MV-4-11 (cell line): Measurements from ENCODE around the gene DACH1.
"Not testable (repeated sequence)": the region's sequence is repeated elsewhere in the genome, so short reads cannot be mapped to it uniquely, and the experiment has no call there.

ENCODE experiments used
- DNase-seq: peaks from one replicate; lab custom pipeline; 2025; lab: John Stamatoyannopoulos, UW

The DACH1 gene

DNA sequence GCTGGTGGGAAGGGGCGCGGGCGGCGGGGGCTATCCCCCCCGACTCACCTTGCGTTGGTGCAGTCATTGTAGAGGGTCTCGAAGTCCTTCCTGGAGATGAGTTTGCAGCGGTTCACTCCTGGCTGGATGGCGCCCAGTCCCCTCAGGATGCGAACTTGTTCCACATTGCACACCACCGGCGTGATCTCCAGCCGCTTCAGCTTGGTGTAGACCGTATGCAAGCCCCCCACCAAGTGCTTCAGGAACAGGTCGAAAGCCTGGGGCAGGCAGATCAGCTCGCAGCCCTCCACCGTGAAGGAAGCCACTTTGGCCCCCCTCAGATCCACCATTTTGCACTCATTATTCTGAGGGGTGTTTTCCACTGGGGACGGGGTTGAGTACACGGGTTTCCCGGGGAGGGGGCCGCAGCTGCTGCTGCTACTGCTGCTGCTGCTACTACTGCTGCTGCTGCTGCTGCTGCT is 1.1 kb downstream of the DACH1 start:
- DNase-seq = no peak

DNA sequence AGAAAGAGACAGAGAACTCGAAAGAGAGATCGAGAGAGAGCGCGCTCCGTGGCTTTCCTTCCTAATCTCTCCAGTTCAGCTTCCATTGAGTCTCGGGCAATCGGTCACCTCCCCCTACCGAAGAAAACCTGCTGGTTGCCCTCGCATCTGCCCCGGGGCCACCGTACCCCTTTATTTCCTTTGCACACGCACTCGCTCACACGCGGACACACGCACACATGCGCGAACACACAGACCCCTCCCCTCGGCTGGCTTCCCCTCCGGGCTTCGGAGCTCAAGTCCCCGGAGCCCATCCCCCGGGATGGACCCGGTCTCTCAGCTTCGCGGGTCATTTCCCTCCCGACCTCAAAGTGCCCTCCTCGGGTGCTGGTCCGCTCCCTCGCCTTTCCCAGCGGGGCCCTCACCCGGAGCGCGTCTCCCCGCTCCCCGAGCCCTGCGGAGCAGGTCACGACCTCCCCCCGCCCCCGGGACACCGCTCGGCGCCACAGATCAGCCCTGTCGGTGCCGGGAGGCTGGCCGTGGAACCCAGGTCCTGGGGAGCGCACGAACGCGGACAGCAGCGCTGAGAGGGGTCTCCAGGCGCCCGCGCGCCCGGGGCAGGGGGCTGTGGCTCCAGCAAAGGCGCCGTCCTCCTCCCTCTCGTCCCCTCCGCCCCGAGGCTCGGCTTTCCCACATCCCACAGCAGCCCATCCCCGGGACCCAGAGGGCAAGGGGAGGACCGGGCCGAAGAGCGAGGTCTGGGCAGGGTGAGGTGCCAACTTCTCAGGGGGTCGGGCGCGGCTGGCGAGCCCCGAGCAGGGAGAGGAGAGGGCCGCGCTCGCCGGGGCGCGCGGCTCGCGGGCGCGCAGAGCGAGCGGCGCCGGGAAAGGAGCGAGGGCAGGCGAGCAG is 1.8 kb downstream of the DACH1 start:
- no peak for DNase-seq

DNA sequence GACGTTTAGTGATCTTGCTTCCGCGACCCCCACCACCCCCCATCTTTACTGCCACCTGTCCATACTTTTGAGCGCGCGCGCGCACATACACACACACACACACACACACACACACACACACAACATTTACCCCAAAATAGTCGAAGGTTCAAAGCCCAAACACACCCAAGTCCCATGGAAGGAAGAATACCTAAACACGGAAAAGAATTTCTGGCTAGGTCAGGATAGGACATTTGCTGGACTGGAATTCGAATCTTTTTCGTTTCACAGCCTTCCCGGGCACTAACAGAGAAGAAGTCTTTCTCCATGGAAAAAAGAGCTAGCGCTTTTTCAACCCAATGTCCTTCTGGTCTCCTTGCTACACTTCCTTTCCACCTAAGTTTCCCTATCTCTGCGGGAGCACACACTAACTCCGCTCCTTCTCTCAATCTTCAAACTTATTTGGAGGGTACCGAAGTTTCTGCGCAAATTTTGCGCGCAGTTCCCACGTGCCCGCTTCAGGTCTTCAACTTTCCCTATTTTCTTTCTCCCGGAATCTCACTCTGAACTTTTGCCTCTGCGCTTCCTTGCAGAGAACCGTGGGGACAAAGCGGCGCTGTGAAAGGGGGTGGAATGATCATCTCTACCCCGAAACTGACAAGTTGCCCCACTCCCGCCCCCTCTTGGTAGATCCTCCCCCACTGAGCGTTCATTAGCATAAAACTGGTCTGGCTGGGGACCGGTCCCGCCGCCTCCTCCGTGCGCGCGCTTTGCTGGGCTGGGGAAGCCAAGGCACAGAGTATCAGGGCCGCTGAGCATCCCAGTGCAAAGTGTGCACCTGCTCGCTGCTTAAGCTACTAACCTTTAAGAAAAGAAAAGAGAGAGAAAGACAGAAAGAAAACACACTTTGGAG is 2.7 kb downstream of the DACH1 start:
- DNase-seq = no peak

DNA sequence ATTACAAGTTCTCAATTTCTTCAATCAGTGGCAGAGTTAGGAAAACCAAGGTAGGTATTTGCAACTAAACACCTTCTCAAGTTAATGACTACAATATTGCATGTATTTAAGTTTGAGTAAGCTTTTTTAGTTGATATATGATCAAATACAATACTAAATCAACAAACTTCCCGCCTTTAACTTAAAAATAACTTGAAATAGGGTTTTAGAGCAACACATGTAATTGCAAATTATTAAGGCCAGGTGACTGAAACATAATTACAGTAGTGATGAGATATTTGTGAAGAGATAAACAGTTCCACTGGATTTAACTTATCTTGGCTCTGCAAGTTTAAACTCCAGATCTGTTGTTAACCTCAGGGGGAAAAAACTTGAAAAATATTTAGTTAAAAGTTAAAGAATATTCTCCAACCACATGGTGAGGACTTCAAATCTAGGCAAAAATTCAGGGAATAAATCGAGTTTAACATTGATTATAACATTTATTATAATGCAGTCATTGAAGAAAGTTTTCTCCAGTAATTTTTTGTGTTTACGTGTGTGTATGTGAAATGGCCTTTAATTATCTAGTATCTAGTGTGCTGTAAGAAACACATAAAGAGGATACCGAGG is 3.6 kb downstream of the DACH1 start:
- no peak for DNase-seq

DNA sequence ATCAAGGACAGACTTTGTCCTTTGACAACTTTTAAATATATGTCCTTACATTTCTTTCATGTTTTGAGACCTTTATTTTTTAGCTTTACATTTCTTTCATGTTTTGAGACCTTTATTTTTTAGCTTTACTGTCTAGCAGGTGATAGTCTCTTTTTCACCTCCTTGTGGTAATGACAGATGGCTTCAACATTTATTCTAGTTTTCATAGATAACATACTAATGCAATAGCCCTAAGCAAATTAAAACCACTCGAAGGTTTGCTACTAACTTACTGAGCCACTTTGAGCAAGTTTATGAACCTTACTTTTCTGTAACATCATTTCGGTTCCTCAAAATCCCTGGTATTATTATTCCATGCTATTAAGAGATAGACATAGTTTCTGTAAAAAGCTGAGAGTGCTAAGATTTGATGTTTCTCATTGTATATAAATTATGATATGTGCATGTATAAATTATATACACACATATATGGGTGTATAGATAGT is 4.5 kb downstream of the DACH1 start:
- no peak for DNase-seq

DNA sequence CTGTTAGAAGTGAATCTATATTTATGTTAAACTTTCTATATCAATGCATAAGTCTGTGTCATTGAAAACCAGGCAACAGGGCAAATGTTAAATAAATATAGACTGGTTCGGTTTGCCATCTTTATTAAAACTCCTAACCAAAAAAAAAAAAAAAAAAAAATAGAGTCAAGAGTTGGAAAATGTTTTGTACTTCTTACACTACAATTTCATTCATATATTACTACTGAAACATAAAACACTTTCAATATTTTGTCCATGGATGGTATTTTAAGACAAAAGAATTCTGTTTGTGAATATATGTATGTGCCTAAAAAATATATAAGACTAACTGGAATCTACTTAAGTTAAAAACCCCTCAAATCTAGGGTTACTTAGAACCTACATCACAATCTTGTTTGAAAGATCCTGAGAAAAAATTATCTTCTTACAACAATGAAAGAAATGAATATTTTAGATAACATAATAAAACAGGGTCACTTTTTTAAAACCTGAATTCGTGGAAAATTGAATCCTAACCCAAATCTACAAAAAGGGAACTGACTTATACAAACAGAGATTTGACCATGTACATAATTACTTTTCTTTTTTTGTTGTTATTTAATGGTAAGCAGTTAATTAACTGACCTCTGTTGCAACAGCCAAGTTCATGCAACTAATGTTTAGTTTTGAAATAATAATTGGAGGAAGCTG is 5.1 kb downstream of the DACH1 start:
- DNase-seq = no peak

DNA sequence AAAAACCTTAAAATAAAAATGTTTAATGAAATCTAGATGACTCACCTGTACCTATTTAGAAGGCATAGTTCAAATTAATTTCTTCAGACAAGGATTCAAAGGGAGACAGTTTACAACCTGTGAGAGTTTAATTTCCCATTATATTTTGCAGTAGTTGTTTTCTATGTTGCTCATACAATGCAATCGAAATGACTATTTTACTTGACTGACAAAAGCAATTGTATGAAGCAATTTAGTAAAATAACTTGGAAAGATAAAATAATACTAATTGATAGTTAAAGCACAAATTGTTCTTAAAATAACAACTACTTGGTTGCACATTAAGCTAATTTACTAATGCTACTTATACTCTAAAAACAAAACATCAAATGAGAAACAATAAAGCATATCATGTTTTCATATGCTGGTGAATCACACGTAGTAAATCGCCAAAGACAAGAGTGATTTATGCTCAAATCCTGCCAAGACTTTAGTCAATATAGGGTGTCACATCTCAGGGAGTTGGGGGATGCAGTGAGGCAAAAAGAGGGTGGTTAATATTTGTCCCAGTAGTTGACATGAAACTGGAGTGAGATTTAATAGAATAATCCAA is 6.4 kb downstream of the DACH1 start:
- no peak for DNase-seq

DNA sequence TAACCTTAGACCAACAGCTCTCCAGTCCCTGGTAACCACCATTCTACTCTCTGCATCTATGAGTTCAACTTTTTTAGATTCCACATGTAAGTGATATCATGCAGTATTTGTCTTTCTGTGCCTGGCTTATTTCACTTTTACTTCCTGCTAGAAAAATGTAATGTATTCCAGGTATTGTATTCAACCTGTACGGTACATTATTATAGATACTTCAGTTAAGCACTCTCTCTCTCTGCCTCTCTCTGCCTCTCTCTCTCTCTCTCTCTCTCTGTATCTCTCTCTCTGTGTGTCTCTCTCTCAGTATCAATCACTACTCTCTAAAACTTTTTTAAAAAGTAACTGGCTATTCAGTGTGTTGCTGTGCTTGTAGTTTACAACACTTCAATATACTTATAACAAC is 8.4 kb downstream of the DACH1 start:
- no peak for DNase-seq

DNA sequence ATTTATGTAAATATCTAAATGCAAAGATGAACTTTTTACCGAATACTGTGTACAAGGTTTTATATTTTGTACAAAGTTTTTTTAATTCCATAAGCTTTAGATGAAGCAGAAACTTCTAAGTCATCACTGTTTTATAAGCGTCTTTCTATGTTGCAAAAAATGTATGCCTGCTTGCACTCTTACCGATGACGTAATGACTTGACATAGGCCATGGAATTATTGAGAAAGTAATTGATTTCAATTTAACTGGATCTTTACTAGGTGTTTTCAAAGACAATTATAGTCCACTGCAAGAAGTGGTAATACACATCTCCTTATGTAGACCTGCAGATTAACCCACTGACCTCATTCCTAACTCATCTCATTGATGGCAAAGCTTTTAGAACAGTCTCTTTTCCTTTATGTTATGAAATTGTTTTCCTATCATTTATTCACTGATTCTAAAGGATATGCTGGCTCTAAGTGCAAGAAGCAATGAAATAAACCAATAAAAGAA is 10.4 kb downstream of the DACH1 start:
- DNase-seq = no peak

DNA sequence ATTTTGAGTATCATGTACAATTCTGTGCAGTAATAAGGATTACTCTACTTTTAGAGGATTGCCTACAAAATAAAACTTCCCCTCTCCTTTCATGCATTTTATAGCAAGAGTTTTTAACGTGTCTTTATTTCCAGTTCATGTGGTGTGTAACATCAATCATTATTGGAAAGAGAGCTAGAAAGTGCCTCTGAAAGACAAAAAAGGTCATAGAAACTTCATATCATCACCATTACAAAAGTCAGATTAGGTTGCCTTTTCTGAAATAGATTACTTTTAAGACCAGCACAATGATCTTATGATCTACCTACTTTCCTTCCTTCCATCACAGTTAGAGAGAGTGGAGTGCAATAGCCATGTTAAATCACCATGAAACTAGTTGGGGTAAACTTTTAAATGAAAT is 12.6 kb downstream of the DACH1 start:
- DNase-seq = no peak

DNA sequence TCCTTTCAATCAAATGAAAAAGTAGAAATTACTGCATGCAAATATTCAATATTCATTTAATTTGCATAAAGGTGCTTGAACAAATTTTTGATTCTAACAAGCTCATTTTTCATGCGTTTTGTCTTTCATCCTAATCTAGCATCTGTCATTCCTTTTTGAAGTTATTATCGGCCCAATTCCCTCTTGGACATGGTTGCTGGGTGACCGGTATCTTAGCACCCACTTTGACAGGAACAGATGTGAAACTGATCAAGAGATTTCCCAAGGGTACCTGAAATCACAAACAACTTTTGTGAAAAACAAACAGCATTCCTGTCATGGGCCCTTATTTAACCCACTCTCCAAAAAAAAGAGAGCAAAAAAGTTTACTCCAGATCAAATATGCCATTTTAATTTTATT is 13.3 kb downstream of the DACH1 start:
- DNase-seq = no peak

DNA sequence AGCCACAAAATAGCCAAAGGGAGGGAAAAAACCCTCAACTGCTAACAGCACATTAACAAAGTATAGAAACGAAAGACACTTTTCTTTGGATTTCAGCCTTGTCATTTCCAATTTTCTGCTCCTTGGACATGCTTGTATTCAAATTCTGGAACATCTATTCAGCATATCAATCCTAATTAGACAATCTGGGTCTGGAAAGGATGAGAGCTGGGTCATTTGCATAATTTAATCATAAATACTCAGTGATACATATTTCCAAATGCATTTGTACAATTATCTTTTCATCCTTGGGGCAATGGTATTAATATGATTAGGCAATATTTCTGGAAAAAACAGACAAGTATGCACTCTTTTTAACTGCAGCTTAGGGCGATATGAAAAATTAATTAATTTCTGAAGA is 14.3 kb downstream of the DACH1 start:
- DNase-seq = no peak

DNA sequence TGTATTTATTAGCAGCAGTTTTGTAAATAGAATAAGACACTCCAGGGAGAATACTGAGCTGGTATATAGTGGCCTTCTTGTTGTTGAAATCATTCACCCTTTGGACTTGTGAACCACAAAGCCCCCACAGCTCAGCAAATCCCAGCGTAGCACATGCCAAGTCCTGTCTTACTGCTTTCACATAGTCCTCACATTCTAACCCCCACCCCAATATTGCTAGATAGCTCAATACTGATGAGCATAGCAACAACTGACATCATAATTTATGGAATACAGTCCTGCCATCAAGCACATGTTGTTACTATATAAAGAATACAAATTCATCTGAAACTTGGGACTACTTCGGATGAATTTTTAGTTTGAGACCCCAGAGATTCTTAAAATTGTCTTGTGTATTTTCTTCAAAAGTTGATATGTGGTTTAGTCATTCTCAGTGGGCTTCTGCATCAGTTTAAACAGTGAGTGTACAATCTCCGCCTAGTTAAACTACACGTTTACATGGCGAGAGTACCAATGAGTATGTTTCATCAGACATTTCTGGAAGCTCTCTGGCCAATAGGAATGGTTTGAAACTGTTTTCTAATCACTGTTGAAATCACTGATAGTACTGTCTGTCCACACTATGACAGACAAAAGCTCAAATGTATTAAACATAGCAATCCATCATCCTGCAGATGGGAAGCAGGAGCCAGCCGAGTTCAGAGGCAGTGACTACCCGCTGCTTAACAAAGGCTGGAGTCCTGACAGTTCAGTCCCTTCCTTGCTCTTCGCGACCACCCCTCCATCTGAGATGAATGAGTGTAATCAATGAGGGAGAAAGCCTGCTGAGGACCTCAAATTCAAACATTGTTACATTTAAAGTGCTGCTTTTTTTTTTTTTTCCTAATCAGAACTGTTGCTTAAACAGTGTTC is 15.2 kb downstream of the DACH1 start:
- no peak for DNase-seq

DNA sequence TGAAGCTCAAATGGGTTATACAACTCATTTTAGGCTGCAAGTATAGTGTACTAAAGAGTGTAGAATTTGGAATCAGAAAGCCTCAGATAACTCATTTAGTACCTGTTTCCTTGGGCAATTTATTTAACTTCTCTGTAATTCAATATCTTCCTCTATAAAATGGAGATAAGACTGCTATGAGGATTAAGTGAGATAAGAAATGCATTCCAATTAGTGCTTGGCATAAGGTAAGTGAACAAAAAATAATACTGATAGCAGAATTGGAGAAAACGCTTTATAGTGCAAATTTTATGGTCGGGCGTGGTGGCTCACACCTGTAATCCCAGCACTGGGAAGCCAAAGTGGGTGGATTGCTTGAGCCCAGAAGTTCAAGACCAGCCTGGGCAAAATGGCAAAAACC is 25.0 kb downstream of the DACH1 start:
- no peak for DNase-seq

DNA sequence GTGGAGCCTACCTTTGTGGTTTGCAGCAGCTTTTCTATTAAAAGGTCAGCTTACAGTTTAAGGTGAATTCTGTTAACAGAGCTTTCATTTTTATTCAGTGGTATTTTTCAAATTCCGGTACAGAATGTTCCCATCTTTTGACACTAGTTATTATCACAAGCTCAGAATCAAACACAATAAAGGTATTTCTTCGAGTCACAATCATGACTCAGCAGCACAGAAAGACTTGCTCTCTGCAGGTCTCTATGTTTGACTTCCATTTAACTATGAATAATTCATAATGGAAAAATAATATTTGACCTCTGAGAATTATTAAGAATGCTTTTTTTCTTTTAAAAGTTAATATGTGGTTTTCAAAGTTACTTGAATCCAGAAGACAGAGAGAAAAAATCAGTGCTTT is 28.2 kb downstream of the DACH1 start:
- no peak for DNase-seq

DNA sequence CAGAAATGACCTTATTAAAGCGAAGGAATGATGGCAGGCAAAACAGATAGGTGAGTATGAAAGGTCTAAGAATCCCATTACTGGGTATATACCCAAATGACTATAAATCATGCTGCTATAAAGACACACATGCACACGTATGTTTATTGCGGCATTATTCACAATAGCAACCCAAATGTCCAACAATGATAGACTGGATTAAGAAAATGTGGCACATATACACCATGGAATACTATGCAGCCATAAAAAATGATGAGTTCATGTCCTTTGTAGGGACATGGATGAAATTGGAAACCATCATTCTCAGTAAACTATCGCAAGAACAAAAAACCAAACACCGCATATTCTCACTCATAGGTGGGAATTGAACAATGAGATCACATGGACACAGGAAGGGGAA is 29.4 kb downstream of the DACH1 start:
- not testable (repeated sequence) for DNase-seq

DNA sequence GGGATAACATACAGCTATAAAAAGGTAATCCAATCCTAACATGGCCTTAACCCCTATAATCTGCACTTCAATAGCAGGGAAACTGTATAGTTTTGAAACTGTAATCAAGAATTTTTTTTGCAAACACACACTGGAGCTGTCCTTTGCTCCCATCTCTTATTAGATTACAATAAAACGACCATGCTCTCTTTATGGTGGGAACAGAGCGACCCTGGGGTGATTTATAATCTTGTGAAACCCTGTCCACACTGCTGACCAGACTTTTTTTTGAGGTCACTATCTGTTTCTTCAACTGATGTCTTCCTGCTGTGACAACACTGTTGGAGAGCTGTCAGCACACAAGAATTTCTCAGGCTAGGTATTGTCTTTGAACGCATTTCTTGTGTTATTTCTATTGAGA is 35.3 kb downstream of the DACH1 start:
- no peak for DNase-seq

DNA sequence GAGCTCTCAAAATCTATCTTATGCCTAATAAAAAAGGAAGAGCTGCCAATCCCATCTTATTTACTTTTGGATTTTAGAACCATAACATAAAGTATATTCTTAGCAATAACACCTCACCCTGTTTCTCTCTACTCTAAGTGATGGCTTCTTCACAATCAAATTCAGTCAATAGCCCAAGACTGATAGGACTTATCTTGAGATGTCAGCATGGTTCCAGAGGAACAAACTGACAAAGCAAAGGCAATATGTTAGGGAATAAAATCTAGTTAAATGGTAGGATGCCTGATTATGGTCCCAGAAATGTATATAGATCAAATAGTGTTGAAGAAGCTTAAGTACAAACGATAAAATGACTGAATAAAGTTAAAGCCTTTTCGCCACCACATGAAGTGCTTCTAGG is 36.3 kb downstream of the DACH1 start:
- DNase-seq = no peak

DNA sequence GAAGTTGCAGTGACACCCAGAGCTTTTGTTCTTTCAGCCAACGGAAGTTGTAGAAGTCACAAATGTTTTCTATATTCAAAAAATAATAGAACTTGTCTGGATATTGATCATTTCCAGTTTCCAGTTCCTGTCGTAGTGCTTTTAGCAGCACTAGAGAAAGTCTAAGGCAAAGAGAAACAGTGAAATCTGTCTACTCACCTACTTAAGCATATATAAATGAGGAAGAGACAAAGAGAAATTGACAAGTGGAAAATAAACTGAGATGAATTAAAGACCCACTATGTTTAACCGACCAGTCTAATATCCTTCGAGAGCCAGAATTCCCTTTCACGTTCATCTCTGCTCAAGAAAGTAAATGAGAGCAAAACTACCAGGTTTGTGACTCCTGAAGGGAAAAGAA is 36.7 kb downstream of the DACH1 start:
- no peak for DNase-seq

DNA sequence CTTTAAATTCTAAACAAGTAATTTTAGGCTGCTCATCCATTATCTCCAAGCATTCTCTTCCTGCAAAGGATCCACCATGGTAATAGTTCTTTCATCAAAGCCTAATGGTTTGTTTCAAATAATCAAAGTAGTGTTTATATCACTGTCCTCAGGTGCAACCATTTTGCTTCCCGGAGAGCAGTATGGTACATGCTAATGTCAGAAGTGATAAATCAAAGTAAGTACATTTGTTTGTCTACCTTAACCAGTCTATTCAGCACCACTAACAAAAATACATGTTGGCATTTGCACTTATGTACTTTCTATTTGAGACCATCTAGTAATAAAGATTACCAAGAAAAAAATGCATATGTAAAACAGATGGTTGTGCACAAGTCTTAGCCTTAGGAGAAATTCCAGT is 37.5 kb downstream of the DACH1 start:
- DNase-seq = no peak
